CD14-positive monocyte (primary cell): ENCODE results near the gene DOCK1. TPM values are rescaled to one million over a fixed set of nuclear protein-coding genes. Genes with fewer than 3 reads are reported as not detected.

Experiments used
- DNase-seq, 3 donors: peaks; one replicate each; pipeline ENCODE4 v3.0.0-alpha.2; 2011 to 2022
- H2AFZ ChIP-seq: 2 replicates; pipeline ENCODE4 v1.6.0; 2012; ENCODE audit warnings: mild to moderate bottlenecking, low read depth, low read length, inconsistent platforms; ENCODE audit not compliant: insufficient read depth, poor library complexity, severe bottlenecking
- H3K27ac ChIP-seq, 2 donors: 1 replicate in 1 of 2; 2 replicates in 1 of 2; pipeline ENCODE4 v1.5.1; 2012 to 2013; ENCODE audit warnings: low read length in 2 of 2, control low read depth in 1 of 2, inconsistent platforms in 1 of 2, low read depth in 1 of 2, mild to moderate bottlenecking in 1 of 2
- H3K27me3 ChIP-seq, 2 donors: one replicate each; pipeline versions ENCODE4 v1.6.0 to v1.6.1; 2011 to 2013; ENCODE audit warnings: low read length in 2 of 2; ENCODE audit not compliant: control insufficient read depth in 2 of 2, insufficient read depth in 2 of 2
- H3K36me3 ChIP-seq, 2 donors: replicated peaks in 1 of 2; 1 replicate in 1 of 2; 2 replicates in 1 of 2; pipeline versions ENCODE4 v1.5.1 to v1.6.1; 2012 to 2013; ENCODE audit warnings: low read length in 2 of 2, control low read depth in 1 of 2, inconsistent platforms in 1 of 2, mild to moderate bottlenecking in 1 of 2; ENCODE audit not compliant: insufficient read depth in 2 of 2, control insufficient read depth in 1 of 2
- H3K4me1 ChIP-seq, 2 donors: 1 replicate in 1 of 2; 2 replicates in 1 of 2; pipeline versions ENCODE4 v1.5.1 to v1.6.1; 2012 to 2013; ENCODE audit warnings: low read length in 2 of 2, control low read depth in 1 of 2, inconsistent platforms in 1 of 2, mild to moderate bottlenecking in 1 of 2, moderate library complexity in 1 of 2; ENCODE audit not compliant: insufficient read depth in 2 of 2, control insufficient read depth in 1 of 2
- H3K4me2 ChIP-seq: replicated peaks from 2 replicates; pipeline ENCODE3; 2012; ENCODE audit warnings: low read length, moderate library complexity, mild to moderate bottlenecking; ENCODE audit not compliant: poor library complexity, severe bottlenecking; ENCODE audit errors: extremely low read depth
- H3K4me3 ChIP-seq, 3 experiments: fragments of 200-600 bp in 1 of 3; sonication (generic) in 1 of 3; replicated peaks in 1 of 3; 1 replicate in 2 of 3; 2 replicates in 1 of 3; pipeline ENCODE4 v1.5.1; 2011 to 2013; ENCODE audit warnings: low read length in 3 of 3, mild to moderate bottlenecking in 3 of 3, control low read depth in 2 of 3, low read depth in 2 of 3, inconsistent platforms in 1 of 3, moderate library complexity in 1 of 3
- H3K79me2 ChIP-seq: 2 replicates; pipeline ENCODE4 v1.6.0; 2012; ENCODE audit warnings: mild to moderate bottlenecking, control low read depth, inconsistent platforms, low read length, moderate library complexity; ENCODE audit not compliant: insufficient read depth
- H3K9ac ChIP-seq: 2 replicates; pipeline ENCODE4 v1.6.0; 2017; ENCODE audit warnings: low read length, mild to moderate bottlenecking; ENCODE audit not compliant: insufficient read depth, poor library complexity, severe bottlenecking
- H3K9me3 ChIP-seq, 2 donors: replicated peaks in 1 of 2; 1 replicate in 1 of 2; 2 replicates in 1 of 2; pipeline versions ENCODE4 v1.5.1 to v1.6.1; 2012 to 2013; ENCODE audit warnings: low read length in 2 of 2, control low read depth in 1 of 2; ENCODE audit not compliant: control insufficient read depth in 1 of 2, insufficient read depth in 1 of 2
- H4K20me1 ChIP-seq: 2 replicates; pipeline ENCODE4 v1.6.0; 2012; ENCODE audit warnings: mild to moderate bottlenecking, low read length, control low read depth, moderate library complexity; ENCODE audit not compliant: insufficient read depth
- H3K27ac Mint-ChIP-seq, 7 donors: one replicate each; pipeline ENCODE4 v1.8.0; 2020; ENCODE audit warnings: mild to moderate bottlenecking in 7 of 7, mixed read lengths in 7 of 7, moderate library complexity in 6 of 7, inconsistent platforms in 2 of 7
- H3K27me3 Mint-ChIP-seq, 3 donors: one replicate each; pipeline ENCODE4 v1.8.0; 2021 to 2022; ENCODE audit warnings: low read depth in 3 of 3, mild to moderate bottlenecking in 3 of 3, mixed read lengths in 3 of 3, moderate library complexity in 3 of 3, inconsistent platforms in 1 of 3
- H3K36me3 Mint-ChIP-seq, 2 donors: one replicate each; pipeline ENCODE4 v1.8.0; 2020; ENCODE audit warnings: mixed read lengths in 2 of 2, inconsistent platforms in 1 of 2, mild to moderate bottlenecking in 1 of 2
- H3K4me1 Mint-ChIP-seq: one replicate; pipeline ENCODE4 v1.8.0; 2020; ENCODE audit warnings: mild to moderate bottlenecking, mixed read lengths
- H3K4me3 Mint-ChIP-seq, 2 donors: one replicate each; pipeline ENCODE4 v1.8.0; 2020; ENCODE audit warnings: mild to moderate bottlenecking in 2 of 2, mixed read lengths in 2 of 2, moderate library complexity in 1 of 2
- H3K9me3 Mint-ChIP-seq, 7 donors: one replicate each; pipeline ENCODE4 v1.8.0; 2020 to 2022; ENCODE audit warnings: mixed read lengths in 7 of 7, mild to moderate bottlenecking in 6 of 7, moderate library complexity in 6 of 7, inconsistent platforms in 2 of 7
- WGBS: methylation state at CpG from one replicate; pipeline ENCODE4 v1.1.5; 2013; ENCODE audit warnings: missing lambda C conversion rate; ENCODE audit not compliant: insufficient coverage; 5-methylcytosine and 5-hydroxymethylcytosine counted together
- intact Hi-C, 2 donors: fragments of 100-400 bp; cut with micrococcal nuclease; formaldehyde crosslinking; loops; one replicate each; pipeline versions ENCODE4 v1.15.0 to v1.15.1; 2023
- polyA plus RNA-seq, 3 donors: library from polyadenylated mRNA; depleted of rRNA in 1 of 3; unstranded in 2 of 3; stranded (reverse) in 1 of 3; fragments of 300-500 nt in 2 of 3; fragments of >200 nt in 1 of 3; fragmentation: Illumina TruSeq in 2 of 3; gene quantifications; 1 replicate in 2 of 3; 2 replicates in 1 of 3; pipeline ENCODE4 v1.2.3, GENCODE V29; 2012 to 2021
- TF ChIP-seq, protein P1 (sequence below): fragments of 200-600 bp; IDR thresholded peaks from one replicate; pipeline ENCODE4 v1.8.0; 2022; ENCODE audit warnings: antibody characterized with exemption, mild to moderate bottlenecking

The DOCK1 gene
- polyA plus RNA-seq, 3 donors = 0.31 to 0.35 TPM; not detected in 1

DNA sequence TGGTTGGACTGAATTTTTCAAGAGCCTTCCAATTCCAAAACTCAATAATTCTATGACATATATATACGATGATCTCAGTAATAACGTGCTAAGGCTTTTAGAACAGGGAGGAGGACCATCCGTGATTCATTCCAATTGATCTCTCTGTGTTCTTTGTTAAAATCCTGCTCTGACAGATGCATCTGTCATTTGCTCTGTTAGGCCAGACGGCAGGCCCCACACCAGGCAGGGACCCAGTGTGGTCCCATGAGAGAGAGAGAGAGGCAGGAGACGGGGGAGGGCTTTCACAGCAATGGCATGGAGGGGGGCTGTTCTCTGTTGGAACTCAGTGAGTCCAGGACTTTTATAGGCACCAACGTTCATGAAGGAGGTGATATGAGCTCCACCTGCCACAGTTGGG, 451.1 kb downstream of the DOCK1 start:
- TF ChIP-seq, protein P1, sequence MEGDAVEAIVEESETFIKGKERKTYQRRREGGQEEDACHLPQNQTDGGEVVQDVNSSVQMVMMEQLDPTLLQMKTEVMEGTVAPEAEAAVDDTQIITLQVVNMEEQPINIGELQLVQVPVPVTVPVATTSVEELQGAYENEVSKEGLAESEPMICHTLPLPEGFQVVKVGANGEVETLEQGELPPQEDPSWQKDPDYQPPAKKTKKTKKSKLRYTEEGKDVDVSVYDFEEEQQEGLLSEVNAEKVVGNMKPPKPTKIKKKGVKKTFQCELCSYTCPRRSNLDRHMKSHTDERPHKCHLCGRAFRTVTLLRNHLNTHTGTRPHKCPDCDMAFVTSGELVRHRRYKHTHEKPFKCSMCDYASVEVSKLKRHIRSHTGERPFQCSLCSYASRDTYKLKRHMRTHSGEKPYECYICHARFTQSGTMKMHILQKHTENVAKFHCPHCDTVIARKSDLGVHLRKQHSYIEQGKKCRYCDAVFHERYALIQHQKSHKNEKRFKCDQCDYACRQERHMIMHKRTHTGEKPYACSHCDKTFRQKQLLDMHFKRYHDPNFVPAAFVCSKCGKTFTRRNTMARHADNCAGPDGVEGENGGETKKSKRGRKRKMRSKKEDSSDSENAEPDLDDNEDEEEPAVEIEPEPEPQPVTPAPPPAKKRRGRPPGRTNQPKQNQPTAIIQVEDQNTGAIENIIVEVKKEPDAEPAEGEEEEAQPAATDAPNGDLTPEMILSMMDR = no peak
- Mint-ChIP-seq H3K4me3 (no peak overlapping the region), H3K27me3 (peaks cover 2 to 4% (median 3%) of the 10 kb centered on the region in 3 donors), H3K36me3 (no peaks in the 10 kb centered on the region), H3K27ac (no peak overlapping the region), H3K9me3 (no peaks in the 10 kb centered on the region), H3K4me1 (peaks cover 10% of the 10 kb centered on the region)
- H3K4me1 ChIP-seq = peaks cover 0 to 7% of the 10 kb centered on the region in 2 donors
- H3K4me2 ChIP-seq = no peak overlapping the region
- H3K36me3 ChIP-seq = no peaks in the 10 kb centered on the region
- no peaks in the 10 kb centered on the region for H3K79me2 ChIP-seq
- H4K20me1 ChIP-seq = no peaks in the 10 kb centered on the region
- 91% methylated on average over 5 of the region's 6 CpGs for WGBS
- H2AFZ ChIP-seq = no peak overlapping the region
- no peak overlapping the region for H3K9ac ChIP-seq
- H3K27ac ChIP-seq = no peak overlapping the region
- intact Hi-C loops = no loop called here
- no peaks in the 10 kb centered on the region for H3K9me3 ChIP-seq
- no peak for DNase-seq
- H3K4me3 ChIP-seq = no peak overlapping the region
- H3K27me3 ChIP-seq = no peaks in the 10 kb centered on the region

DNA sequence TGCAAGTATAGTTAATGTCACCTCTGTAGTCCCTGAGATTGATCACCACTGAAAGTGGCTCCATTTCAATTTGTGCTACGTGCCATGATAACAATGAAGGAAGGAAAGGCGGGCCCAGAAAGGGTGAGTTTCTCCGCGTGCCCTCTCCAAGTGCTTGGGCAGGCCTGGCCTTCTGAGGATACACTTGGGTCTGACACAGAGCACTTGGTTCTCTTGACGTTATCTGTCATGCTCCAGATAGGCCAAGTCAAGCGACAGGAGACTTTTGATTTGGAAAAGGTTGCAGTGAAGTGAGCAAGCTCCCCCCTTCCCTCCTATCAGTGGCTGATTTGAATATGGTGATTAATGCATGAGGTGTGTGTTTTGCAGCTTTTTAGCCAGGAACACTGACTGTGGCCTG, 452.0 kb downstream of the DOCK1 start:
- H3K9me3 Mint-ChIP-seq = no peaks in the 10 kb centered on the region
- no peaks in the 10 kb centered on the region for H3K9me3 ChIP-seq
- no peaks in the 10 kb centered on the region for H3K36me3 Mint-ChIP-seq
- no peak overlapping the region for H3K27ac ChIP-seq
- 94% methylated on average over 4 of the region's 6 CpGs for WGBS
- no peaks in the 10 kb centered on the region for H3K27me3 ChIP-seq
- H2AFZ ChIP-seq = no peak overlapping the region
- peaks cover 0 to 4% (median 2%) of the 10 kb centered on the region in 3 donors for H3K27me3 Mint-ChIP-seq
- H3K4me1 ChIP-seq = peaks cover 0 to 7% of the 10 kb centered on the region in 2 donors
- DNase-seq = no peak
- TF ChIP-seq, protein P1 = no peak
- no peak overlapping the region for H3K4me3 ChIP-seq
- H3K4me3 Mint-ChIP-seq = no peak overlapping the region
- no peaks in the 10 kb centered on the region for H3K79me2 ChIP-seq
- H3K36me3 ChIP-seq = no peaks in the 10 kb centered on the region
- intact Hi-C loops = no loop called here
- H4K20me1 ChIP-seq = no peaks in the 10 kb centered on the region
- H3K27ac Mint-ChIP-seq = peak overlapping the region in 1 of 7 donors; percentile 21
- H3K9ac ChIP-seq = no peak overlapping the region
- H3K4me1 Mint-ChIP-seq = peaks cover 10% of the 10 kb centered on the region
- no peak overlapping the region for H3K4me2 ChIP-seq
